ENCODE measurements around the gene LAG3.

The LAG3 gene

GRCh38 chr12:6771509-6772330 lies 600 bp upstream of the LAG3 start:
- DNase-seq (ENCODE audit: low read depth in 2 of 2): no peak

GRCh38 chr12:6772726-6773589 lies 638 bp downstream of the LAG3 start:
- DNase-seq (ENCODE audit: low read depth in 2 of 2): no peak

DNA sequence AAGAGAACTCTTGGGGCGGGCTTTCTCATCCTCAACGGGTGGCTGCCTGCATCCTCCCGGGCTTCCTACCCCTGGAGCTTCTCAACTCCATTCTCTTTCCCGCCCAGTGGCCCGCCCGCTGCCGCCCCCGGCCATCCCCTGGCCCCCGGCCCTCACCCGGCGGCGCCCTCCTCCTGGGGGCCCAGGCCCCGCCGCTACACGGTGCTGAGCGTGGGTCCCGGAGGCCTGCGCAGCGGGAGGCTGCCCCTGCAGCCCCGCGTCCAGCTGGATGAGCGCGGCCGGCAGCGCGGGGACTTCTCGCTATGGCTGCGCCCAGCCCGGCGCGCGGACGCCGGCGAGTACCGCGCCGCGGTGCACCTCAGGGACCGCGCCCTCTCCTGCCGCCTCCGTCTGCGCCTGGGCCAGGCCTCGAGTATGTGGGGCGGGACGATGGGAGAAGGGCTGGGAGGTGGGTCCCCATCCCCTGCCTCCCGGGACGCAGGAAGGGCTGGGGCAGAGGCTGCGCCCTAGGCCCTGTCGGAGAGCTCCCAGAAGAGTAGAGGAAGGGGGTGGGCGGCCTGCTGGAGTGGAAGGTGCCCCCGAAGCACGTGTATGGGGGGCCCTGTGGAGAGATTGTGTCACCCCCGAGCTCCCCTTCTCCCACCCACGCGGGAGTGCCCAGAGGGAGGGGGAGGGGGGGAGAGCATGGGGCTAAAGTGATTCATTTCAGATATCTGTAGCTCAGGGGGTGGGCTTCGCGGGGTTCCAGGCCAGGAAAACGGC lies 1.5 kb downstream of the LAG3 start:
- peak; percentile 57 to 74 for DNase-seq (ENCODE audit: low read depth in 2 of 2)

DNA sequence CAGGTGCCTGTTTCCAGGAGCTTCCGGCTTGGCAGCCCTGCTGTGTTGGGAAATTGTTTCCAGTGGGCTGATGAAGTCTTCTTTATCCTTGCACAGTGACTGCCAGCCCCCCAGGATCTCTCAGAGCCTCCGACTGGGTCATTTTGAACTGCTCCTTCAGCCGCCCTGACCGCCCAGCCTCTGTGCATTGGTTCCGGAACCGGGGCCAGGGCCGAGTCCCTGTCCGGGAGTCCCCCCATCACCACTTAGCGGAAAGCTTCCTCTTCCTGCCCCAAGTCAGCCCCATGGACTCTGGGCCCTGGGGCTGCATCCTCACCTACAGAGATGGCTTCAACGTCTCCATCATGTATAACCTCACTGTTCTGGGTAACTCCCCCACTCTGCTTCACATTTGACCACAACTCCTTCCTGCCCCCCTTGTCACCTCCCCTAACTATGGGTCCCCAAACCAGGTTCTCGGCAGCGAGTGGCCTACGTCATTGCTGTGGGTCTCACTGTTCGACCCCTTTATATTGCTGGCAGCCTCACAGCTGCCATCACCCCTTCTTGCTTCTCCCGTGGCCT lies 2.3 kb downstream of the LAG3 start:
- DNase-seq (ENCODE audit: low read depth in 2 of 2): no peak

- no peak for DNase-seq (ENCODE audit: low read depth in 2 of 2)
Observed at GRCh38 chr12:6775185-6776174, 3.2 kb downstream of the LAG3 start.

- DNase-seq (ENCODE audit: low read depth in 2 of 2): no peak
Observed at GRCh38 chr12:6777386-6777785, 5.1 kb downstream of the LAG3 start.

GRCh38 chr12:6778217-6778573 lies 5.9 kb downstream of the LAG3 start:
- DNase-seq (ENCODE audit: low read depth in 2 of 2): no peak

GRCh38 chr12:6778574-6779550 lies 6.5 kb downstream of the LAG3 start:
- peak; percentile 76 for DNase-seq (ENCODE audit: low read depth in 2 of 2)

DNA sequence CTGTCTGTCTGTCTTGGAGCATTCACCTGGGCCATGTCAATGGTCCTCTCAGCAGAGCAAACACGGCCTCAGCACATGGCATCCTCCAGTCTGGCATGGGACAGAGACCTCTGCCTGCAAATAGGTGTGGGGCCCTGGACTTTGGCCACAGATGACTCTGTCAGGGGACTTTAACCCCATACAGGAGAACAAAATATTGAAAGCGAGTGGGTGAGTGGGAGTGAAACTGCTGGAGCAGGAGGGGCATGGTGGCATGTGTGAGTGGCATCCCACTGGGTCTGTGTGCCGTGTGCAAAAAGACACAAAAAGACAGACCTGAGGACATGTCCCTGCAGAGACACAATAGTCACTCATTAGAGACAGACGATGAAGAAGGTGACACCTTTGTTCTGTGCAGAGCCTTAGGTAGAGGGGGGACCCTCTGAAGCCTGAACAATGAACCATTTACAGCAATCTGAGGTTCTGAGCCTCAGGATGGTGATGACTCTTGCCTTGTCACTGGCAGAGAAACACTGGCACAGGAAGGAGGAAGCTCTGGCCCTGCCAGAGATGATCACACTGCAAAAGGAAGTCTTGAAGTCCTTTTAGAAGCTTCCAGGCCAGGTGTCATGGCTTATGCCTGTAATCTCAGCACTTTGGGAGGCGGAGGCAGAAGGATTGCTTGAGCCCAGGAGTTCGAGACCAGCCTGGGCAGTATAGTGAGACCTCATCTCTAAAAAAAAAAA lies 7.5 kb downstream of the LAG3 start:
- DNase-seq (ENCODE audit: low read depth in 2 of 2): no peak

DNA sequence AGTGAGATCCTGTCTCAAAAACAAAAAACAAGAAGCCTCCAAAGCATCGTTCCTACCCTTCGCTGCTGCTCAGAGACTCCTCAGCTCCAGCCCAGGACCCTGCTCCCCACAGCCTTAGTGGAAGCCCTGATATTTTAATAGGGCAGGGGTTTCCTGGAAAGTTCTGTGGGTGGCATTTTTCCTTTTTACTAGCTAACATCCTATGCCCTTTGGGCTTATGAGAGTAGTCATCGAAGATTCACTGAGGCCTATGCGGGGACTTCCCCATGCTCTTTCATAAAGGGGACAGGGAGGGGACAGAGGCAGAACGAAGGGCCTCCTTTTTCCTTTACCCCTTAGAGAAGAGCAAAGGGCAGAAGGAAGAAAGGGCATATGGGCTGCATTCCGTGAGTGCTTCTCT lies 8.3 kb downstream of the LAG3 start:
- DNase-seq (ENCODE audit: low read depth in 2 of 2): no peak

DNA sequence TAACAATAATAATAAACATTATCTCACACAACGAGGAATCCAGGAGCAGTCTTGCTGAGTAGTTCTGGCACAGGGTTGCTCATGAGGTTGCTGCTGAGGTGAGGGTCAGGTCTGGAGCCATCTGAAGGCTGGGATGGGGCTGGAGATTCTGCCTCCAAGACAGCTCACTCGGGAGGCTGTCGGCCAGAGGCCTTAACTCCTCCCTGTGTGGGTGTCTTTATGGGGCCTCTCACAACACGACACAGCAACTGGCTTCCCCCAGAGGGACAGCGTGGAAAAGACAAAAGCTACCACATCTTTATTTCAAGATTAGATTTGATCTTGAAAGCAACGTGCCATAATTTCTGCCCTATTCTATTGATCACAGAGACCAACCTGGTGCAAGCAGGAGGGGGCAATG lies 9.8 kb downstream of the LAG3 start:
- DNase-seq (ENCODE audit: low read depth in 2 of 2): no peak

- DNase-seq (ENCODE audit: low read depth in 2 of 2): no peak
Observed at GRCh38 chr12:6782850-6783566, 10.7 kb downstream of the LAG3 start.

DNA sequence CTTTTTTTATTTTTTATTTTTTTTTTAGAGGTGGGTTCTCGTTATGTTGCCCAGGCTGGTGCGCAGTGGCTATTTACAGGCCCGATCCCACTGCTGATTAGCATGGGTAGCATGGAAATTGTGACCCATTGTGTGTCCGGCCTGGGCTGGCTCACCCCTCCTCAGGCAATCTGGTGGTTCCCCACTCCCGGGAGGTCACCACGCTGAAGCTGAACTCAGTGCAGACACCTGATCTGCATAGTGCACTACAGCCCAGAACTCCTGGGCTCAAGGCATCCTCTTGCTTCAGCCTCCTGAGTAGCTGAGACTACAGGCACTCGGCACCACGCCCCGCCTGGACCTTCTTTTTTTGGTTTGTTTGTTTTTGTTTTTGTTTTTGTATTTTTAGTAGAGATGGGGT lies 11.5 kb downstream of the LAG3 start:
- DNase-seq (ENCODE audit: low read depth in 2 of 2): no peak

- DNase-seq (ENCODE audit: low read depth in 2 of 2): no peak
Observed at GRCh38 chr12:6784296-6784695, 12.0 kb downstream of the LAG3 start.

- no peak for DNase-seq (ENCODE audit: low read depth in 2 of 2)
Observed at GRCh38 chr12:6784761-6785160, 12.4 kb downstream of the LAG3 start.

- DNase-seq (ENCODE audit: low read depth in 2 of 2): no peak
Observed at GRCh38 chr12:6786416-6787094, 14.2 kb downstream of the LAG3 start.

- DNase-seq (ENCODE audit: low read depth in 2 of 2): no peak
Observed at GRCh38 chr12:6787309-6787708, 15.0 kb downstream of the LAG3 start.
